SJSA1 (cell line): ENCODE measurements around the gene ABCC9. TPM values are rescaled to one million over a fixed set of nuclear protein-coding genes. Genes with fewer than 3 reads are reported as not detected.
"Not testable (repeated sequence)": the region's sequence is repeated elsewhere in the genome, so short reads cannot be mapped to it uniquely, and the experiment has no call there.

Experiments used
- DNase-seq, 2 experiments: peaks; one replicate each; pipeline ENCODE4 v3.0.0-alpha.2; 2015 to 2020; ENCODE audit warnings: low spot score in 2 of 2, low read depth in 1 of 2
- H3K27ac ChIP-seq: fragments of 250-450 bp; sonication (Bioruptor Pico); 2 replicates; pipeline ENCODE4 v1.5.1; 2020; ENCODE audit warnings: mild to moderate bottlenecking, moderate library complexity
- H3K27me3 ChIP-seq: fragments of 250-450 bp; sonication (Bioruptor Pico); replicated peaks from 2 replicates; pipeline ENCODE4 v1.5.1; 2020; ENCODE audit warnings: mild to moderate bottlenecking, moderate library complexity
- H3K36me3 ChIP-seq: fragments of 250-450 bp; sonication (Bioruptor Pico); 2 replicates; pipeline ENCODE4 v1.5.1; 2020; ENCODE audit warnings: mild to moderate bottlenecking
- H3K4me1 ChIP-seq: fragments of 250-450 bp; sonication (Bioruptor Pico); replicated peaks from 2 replicates; pipeline ENCODE4 v1.6.1; 2021; ENCODE audit warnings: mild to moderate bottlenecking
- H3K4me3 ChIP-seq: fragments of 250-450 bp; sonication (Bioruptor Pico); 2 replicates; pipeline ENCODE4 v1.5.1; 2020; ENCODE audit warnings: mild to moderate bottlenecking
- H3K9me3 ChIP-seq: fragments of 250-450 bp; sonication (Bioruptor Pico); replicated peaks from 2 replicates; pipeline ENCODE4 v1.5.1; 2020; ENCODE audit warnings: mild to moderate bottlenecking
- total RNA-seq: library from RNA; depleted of rRNA; stranded (reverse); fragments of >200 nt; shearing (Covaris generic); gene quantifications from 2 replicates; pipeline ENCODE4 v1.2.3, GENCODE V29; 2014

ABCC9 gene
- total RNA-seq, 1 experiment from 2014 or later = 1.4 TPM

DNA sequence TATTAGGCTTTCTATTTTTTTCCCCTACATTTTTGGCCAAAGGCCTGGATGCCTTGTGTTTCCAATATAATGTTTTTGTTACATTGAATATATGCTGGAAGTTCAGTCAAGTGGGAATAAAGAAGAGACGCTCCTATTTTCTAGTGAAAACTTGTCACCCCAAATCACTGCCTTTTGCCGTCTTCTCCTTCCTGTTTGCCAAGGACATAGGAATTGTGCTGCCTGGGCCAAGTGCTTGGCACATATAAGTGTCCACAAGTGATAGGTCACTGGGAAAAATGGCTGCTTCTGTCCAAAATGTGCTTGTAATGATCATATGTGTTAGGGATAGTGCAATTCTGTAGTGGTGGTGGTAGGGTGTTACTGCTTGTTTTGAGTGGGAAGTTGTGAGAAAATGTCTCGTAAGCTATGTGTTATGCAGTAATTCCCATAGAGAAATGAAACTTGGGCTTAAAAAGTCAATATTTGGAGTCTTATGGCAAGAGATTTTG, 155.1 kb downstream of the ABCC9 start:
- no peak overlapping the region for H3K4me3 ChIP-seq
- no peaks in the 10 kb centered on the region for H3K9me3 ChIP-seq
- H3K4me1 ChIP-seq = no peaks in the 10 kb centered on the region
- H3K27me3 ChIP-seq = no peaks in the 10 kb centered on the region
- H3K36me3 ChIP-seq = no peaks in the 10 kb centered on the region
- no peak for DNase-seq
- no peak overlapping the region for H3K27ac ChIP-seq

DNA sequence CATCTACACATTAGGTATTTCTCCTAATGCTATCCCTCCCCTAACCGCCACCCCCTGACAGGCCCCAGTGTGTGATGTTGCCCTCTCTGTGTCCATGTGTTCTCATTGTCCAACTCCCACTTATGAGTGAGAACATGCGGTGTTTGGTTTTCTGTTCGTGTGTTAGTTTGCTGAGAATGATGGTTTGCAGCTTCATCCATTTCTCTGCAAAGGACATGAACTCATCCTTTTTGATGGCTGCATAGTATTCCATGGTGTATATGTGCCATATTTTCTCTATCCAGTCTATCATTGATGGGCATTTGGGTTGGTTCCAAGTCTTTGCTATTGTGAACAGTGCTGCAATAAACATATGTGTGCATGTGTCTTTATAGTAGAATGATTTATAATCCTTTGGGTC, 158.5 kb downstream of the ABCC9 start:
- not testable (repeated sequence) for H3K27ac ChIP-seq, H3K27me3 ChIP-seq, H3K36me3 ChIP-seq, DNase-seq, H3K9me3 ChIP-seq, H3K4me1 ChIP-seq, H3K4me3 ChIP-seq

DNA sequence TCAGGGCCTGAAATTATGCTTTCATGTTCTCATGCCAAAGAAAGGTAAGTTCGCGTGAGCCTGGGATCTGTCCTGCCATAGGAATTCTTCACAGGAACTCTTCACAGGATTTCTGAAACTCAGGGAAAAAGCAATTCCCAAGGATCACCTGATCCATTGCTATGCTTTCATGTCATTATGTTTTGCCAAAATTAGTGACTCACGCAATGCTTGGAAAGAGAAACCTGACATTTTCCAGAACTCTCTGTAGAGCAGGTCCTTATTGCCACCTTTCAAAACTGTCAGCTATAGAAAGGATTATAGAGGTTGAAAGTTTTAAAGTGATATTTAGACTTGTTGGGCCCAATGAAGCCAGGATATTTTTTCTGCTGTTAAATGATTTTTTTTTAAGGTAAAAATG, 160.4 kb downstream of the ABCC9 start:
- no peaks in the 10 kb centered on the region for H3K9me3 ChIP-seq
- H3K27me3 ChIP-seq = no peaks in the 10 kb centered on the region
- DNase-seq = no peak
- H3K4me3 ChIP-seq = no peak overlapping the region
- H3K27ac ChIP-seq = no peak overlapping the region
- H3K4me1 ChIP-seq = no peaks in the 10 kb centered on the region
- no peaks in the 10 kb centered on the region for H3K36me3 ChIP-seq

DNA sequence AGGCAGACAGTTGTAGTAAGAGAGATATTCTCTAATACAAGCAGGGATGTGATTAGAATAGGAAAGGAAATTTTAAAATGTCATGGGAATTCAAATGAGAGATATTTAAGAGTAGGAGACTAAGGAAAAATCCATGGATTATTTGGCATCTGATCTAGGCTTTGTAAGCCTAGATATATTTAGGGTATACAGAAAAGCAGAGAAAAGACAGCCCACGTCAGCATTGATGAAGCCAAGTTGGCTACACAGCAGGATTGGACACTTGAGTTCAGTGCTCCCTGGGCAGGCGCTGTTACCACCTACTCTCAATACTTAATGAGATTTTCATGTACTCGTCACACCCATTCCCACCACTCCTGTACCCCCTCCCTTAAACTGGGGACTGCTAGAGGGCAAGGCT, 165.1 kb downstream of the ABCC9 start:
- H3K4me3 ChIP-seq = no peak overlapping the region
- H3K4me1 ChIP-seq = no peaks in the 10 kb centered on the region
- H3K9me3 ChIP-seq = no peaks in the 10 kb centered on the region
- no peak for DNase-seq
- no peaks in the 10 kb centered on the region for H3K36me3 ChIP-seq
- no peaks in the 10 kb centered on the region; the same call in 1 of the 2 replicates for H3K27me3 ChIP-seq
- H3K27ac ChIP-seq = no peak overlapping the region

DNA sequence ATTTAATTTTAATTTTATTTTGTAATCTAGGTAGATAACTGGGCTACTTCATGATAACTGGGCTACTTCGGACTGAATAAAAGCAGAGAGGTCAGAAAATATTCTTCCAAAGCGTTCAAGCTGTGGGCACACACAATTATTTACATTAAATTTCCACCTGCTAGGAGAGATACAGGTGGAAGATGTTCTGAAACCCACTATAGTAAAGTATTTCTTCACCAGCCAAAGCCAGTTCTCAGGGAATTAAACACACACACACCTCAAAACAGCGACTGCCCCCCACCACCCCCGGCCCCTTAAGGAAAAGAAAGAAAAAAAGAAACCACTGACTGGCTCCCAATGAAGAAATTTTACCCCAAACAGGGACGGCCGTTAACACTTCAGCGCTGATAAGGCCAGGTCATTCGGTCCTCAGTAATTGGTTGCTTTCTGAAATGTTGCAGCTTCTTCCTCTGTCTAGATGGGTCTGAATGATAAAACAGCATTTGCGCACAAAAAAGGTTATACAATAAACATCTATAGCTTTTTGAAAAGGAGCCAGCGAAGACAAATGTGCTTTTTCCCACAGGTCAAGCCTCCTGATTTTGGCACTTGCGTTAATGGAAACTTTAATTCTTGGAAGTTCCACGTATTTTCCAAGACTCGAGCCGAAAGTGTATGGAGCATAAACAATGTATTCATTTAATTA, 165.9 kb downstream of the ABCC9 start:
- Histone ChIP-seq H3K4me1 (no peaks in the 10 kb centered on the region), H3K27me3 (no peaks in the 10 kb centered on the region; the same call in 1 of the 2 replicates), H3K36me3 (no peaks in the 10 kb centered on the region), H3K9me3 (no peaks in the 10 kb centered on the region), H3K4me3 (no peak overlapping the region), H3K27ac (no peak overlapping the region)
- no peak for DNase-seq

DNA sequence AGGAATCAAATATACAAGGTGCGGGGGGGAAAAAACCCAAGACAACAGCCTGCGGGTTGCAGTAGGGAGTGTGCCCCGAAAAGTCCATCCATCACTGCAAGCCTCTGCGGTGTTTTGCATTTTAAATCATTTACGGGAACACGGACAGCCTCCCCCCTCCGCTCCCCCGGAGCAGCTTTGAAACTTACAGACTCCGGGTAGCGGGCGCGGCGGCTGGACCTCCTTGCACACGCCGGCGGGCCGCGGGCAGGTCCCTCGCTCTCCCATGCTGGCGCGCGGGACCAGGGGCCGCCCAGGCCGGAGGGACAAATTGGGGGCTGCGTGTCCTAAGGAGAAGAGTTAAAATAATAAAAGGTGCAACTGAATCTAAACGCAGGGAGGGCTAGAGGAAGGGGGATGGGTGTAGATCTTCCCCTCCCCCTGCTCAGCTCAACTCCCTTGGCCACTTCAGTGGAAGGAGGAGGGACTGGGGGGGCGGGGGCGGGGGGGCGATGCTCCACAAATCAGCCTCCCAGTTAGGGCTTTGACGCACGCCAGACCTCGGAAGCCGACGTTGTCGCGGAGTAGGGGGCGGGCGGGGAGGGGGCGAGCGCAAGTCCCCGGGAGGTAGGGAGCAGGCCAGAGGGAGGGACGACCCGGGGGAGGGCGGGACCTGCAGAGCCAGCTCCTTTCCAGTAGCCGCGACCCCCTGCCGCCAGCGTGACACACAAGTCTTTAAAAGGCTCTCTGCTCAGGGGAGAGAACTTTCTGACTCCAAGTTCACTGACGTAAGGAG, 166.7 kb downstream of the ABCC9 start, which contains the start of gene KCNJ8:
TSS of gene KCNJ8 (minus strand) at position 349 of the 775 bp plus-strand sequence. CDS start 1,090 bp downstream, outside the sequence.
- no peaks in the 10 kb centered on the region for H3K36me3 ChIP-seq
- no peaks in the 10 kb centered on the region; the same call in 1 of the 2 replicates for H3K27me3 ChIP-seq
- H3K9me3 ChIP-seq = no peaks in the 10 kb centered on the region
- H3K4me3 ChIP-seq = no peak within 1 kb of the TSS
- H3K27ac ChIP-seq = no peak within 1 kb of the TSS
- no peaks in the 10 kb centered on the region for H3K4me1 ChIP-seq
- DNase-seq = no peak

DNA sequence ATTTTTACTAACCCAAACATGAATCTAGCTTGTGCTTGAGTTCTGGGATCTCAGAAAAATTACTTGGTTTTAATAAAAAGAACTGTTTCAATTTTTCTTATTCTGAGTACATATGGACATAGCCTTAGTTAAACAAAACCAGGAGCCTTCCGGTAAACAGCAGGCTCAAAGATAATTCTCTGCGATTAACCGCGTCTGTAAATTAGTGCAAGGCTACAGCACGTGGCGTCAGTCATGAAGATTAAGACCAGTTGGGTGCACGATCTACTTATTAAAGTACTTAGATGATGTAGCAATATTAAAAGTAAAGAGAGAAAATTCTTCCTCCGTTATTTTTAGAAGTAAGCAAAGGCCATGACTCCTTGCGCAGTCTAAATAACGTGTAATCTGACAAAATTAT, 167.4 kb downstream of the ABCC9 start:
- Histone ChIP-seq H3K36me3 (no peaks in the 10 kb centered on the region), H3K9me3 (no peaks in the 10 kb centered on the region), H3K4me1 (no peaks in the 10 kb centered on the region), H3K27me3 (no peaks in the 10 kb centered on the region; the same call in 1 of the 2 replicates), H3K27ac (no peak overlapping the region), H3K4me3 (no peak overlapping the region)
- no peak for DNase-seq

DNA sequence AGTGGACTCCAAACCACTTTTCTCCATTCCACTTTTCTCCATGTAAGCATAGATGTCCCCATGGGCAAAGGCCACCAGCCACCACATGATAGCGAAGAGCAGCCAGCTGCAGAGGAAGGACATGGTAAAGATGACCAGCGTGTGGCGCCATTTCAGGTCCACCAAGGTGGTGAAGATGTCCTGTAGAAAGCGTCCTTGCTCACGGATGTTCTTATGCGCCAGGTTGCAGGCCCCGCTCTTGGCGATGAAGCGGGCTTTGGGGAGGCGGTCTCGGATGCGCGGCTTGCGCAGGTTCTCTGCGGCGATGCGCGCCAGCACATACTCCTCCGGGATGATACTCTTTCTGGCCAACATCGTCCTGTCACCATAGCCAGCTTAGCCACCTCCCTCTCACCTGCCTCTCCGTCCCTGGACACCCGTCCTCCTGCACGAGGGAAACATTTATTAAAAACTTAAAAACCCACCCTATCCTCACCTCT, 167.9 kb downstream of the ABCC9 start:
- no peaks in the 10 kb centered on the region for H3K9me3 ChIP-seq
- no peaks in the 10 kb centered on the region; the same call in 1 of the 2 replicates for H3K27me3 ChIP-seq
- no peaks in the 10 kb centered on the region for H3K4me1 ChIP-seq
- H3K36me3 ChIP-seq = no peaks in the 10 kb centered on the region
- no peak overlapping the region for H3K4me3 ChIP-seq
- no peak overlapping the region for H3K27ac ChIP-seq
- no peak for DNase-seq

DNA sequence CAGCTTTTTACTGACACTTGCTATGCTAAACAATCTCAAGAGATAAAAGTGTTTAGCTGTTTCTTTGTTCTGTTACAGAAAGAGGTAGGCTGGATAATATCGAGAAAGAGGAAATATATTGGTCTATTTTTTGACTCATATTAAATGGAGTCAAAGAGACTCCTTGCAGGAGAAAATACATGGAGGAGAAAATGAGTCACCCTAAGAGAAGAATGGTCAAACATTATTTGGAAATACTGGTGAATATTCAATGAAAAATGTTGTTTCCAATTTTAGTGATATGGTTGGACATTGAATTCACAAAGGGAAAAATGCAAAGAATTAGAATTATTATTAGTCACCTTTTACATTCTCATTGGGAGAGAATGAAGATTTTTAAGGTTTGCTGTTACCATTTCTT, 169.9 kb downstream of the ABCC9 start:
- Histone ChIP-seq H3K36me3 (no peaks in the 10 kb centered on the region), H3K27ac (no peak overlapping the region), H3K4me1 (no peaks in the 10 kb centered on the region), H3K27me3 (no peaks in the 10 kb centered on the region; the same call in 1 of the 2 replicates), H3K9me3 (no peaks in the 10 kb centered on the region), H3K4me3 (no peak overlapping the region)
- no peak for DNase-seq

DNA sequence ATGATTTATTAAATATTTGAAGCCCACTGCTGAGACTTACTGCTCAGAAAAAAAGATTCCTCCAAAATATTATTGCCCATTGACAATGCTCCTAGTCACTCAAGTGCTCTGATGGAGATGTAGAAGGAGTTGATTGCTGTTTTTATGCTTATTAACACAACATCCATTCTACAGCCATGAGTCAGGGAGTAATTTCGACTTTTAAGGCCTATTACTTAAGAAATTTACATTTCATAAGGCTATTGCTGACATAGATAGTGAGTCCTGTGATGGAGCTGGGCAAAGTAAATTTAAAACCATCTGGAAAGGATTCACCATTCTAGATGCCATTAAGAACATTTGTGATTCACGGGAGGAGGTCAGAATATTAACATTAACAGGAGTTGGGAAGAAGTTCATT, 171.9 kb downstream of the ABCC9 start:
- no peaks in the 10 kb centered on the region for H3K4me1 ChIP-seq
- no peaks in the 10 kb centered on the region for H3K9me3 ChIP-seq
- no peaks in the 10 kb centered on the region for H3K27me3 ChIP-seq
- H3K36me3 ChIP-seq = no peaks in the 10 kb centered on the region
- H3K4me3 ChIP-seq = no peak overlapping the region
- no peak overlapping the region for H3K27ac ChIP-seq
- no peak for DNase-seq

DNA sequence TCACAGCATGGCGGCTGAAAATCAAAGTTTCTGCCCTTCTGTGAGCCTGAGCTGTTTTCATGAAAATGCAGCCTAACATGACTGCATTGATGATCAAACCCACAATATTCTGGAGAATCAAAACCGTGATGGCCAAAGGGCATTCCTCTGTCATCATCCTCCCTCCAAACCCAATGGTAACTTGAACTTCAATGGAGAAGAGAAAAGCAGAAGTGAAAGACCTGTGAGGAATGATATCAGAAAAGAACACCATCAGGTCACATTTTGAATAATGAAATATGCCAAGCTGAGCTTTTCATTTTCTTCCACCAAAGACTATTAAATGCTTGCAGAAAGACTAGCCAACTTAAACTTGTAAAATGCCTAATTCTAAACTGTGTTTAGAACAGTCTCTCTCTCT, 174.8 kb downstream of the ABCC9 start:
- Histone ChIP-seq H3K27me3 (no peaks in the 10 kb centered on the region), H3K4me1 (no peaks in the 10 kb centered on the region), H3K27ac (no peak overlapping the region), H3K36me3 (no peaks in the 10 kb centered on the region), H3K4me3 (no peak overlapping the region), H3K9me3 (no peaks in the 10 kb centered on the region)
- no peak for DNase-seq

DNA sequence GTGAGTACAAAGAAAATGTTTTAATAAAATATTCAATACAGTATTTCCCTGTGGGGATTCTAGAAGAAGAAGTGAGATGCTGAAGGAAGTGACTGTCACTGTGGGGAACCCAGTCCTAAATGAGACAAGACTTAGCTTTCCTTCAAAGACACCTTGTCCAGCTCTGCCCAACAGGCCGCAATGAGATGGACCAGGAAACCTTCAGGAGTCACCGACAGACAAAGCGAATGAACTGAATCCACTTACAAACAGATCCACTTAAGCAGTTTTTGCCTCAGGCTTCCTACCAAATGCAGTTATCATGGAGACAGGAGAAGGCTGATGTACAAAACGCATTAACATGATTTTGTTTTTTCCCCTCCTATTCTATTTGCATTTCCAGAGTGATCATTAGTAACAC, 176.3 kb downstream of the ABCC9 start:
- DNase-seq = no peak
- no peak overlapping the region for H3K4me3 ChIP-seq
- no peaks in the 10 kb centered on the region for H3K4me1 ChIP-seq
- no peak overlapping the region for H3K27ac ChIP-seq
- H3K9me3 ChIP-seq = no peaks in the 10 kb centered on the region
- H3K27me3 ChIP-seq = no peaks in the 10 kb centered on the region
- no peaks in the 10 kb centered on the region for H3K36me3 ChIP-seq

DNA sequence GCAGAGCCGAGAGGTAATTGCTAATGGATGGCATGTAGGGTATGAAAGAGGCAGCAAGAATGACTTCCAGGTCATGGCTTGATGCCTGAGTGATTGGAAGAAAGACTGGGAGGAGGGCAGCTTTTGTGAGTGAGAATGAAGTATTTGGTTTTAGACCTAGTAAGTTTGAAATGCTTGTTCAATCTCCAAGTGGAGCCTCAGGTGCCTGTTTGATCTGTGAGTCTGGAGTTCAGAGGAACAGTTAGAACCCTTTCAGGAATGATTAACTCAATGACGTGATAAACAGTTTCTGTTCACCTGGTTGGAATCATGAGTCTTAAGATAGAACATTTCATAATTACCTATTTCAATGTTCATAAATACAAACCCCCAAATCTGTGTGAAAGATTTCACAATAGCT, 177.2 kb downstream of the ABCC9 start:
- no peaks in the 10 kb centered on the region for H3K4me1 ChIP-seq
- no peak overlapping the region for H3K4me3 ChIP-seq
- no peaks in the 10 kb centered on the region for H3K27me3 ChIP-seq
- no peak for DNase-seq
- H3K27ac ChIP-seq = no peak overlapping the region
- H3K9me3 ChIP-seq = no peaks in the 10 kb centered on the region
- H3K36me3 ChIP-seq = no peaks in the 10 kb centered on the region

DNA sequence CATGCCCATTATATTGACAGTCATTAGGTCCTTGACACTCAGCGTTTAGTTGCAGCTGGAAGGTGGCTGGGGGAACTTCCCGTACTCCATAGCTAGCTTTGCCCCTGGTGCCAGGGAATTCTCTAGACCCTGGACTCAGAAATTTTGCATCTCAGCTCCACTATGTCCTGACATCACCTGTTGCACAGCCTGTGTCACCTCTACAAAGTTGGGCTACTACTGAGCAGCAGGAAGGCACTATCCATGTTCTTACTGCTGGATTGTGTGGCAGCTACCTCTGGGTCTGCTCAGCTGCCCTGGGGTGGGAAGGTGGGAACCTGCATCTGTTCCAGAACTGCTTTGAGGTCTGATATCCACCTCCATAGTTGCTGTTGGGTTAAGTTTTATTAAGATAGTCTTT, 177.7 kb downstream of the ABCC9 start:
- no peak for DNase-seq
- Histone ChIP-seq H3K9me3 (no peaks in the 10 kb centered on the region), H3K27ac (no peak overlapping the region)

More for the DNA sequence above, 177.7 kb downstream of the ABCC9 start:
- H3K36me3 ChIP-seq = no peaks in the 10 kb centered on the region
- no peak overlapping the region for H3K4me3 ChIP-seq
- no peaks in the 10 kb centered on the region for H3K27me3 ChIP-seq
- no peaks in the 10 kb centered on the region for H3K4me1 ChIP-seq
